H1 (cell line): ENCODE results near the gene TMCC1. TPM values are rescaled to one million over a fixed set of nuclear protein-coding genes. Genes with fewer than 3 reads are reported as not detected.

Experiments
- ASH2L ChIP-seq: fragments of 200-600, 300-600 bp; sonication (generic); IDR thresholded peaks from one replicate; pipeline ENCODE4 v1.7.1; 2017; ENCODE audit warnings: low read length
- NANOG ChIP-seq: IDR thresholded peaks from 2 replicates; pipeline ENCODE4 v1.6.1; 2011; ENCODE audit warnings: low read length, low read depth, mild to moderate bottlenecking, inconsistent platforms; ENCODE audit not compliant: insufficient read depth, poor library complexity, severe bottlenecking
- POLR2A ChIP-seq, 2 experiments: IDR thresholded peaks; 1 replicate in 1 of 2; 2 replicates in 1 of 2; pipeline ENCODE4 v1.6.1; 2011; ENCODE audit warnings: low read depth in 2 of 2, low read length in 2 of 2, mild to moderate bottlenecking in 2 of 2; ENCODE audit errors: control extremely low read depth in 1 of 2
- RAD21 ChIP-seq, 2 experiments: IDR thresholded peaks in 1 of 2; conservative IDR thresholded peaks in 1 of 2; 2 replicates each; pipeline ENCODE4 v1.6.1; 2011; ENCODE audit warnings: low read depth in 2 of 2, low read length in 2 of 2, improper control_type of control experiment in 1 of 2, inconsistent platforms in 1 of 2, mild to moderate bottlenecking in 1 of 2, moderate library complexity in 1 of 2
- SAP30 ChIP-seq: fragments of 300-600 bp; sonication (generic); IDR thresholded peaks from 2 replicates; pipeline ENCODE4 v1.7.1; 2012; ENCODE audit warnings: low read length, moderate library complexity, mild to moderate bottlenecking, inconsistent platforms; ENCODE audit not compliant: insufficient read depth, insufficient replicate concordance
- SIN3A ChIP-seq, 2 experiments: IDR thresholded peaks in 1 of 2; conservative IDR thresholded peaks in 1 of 2; 2 replicates each; pipeline ENCODE4 v1.6.1; 2011 to 2012; ENCODE audit warnings: low read length in 2 of 2, improper control_type of control experiment in 1 of 2, low read depth in 1 of 2, mild to moderate bottlenecking in 1 of 2
- TCF12 ChIP-seq: IDR thresholded peaks from 2 replicates; pipeline ENCODE4 v1.6.1; 2011; ENCODE audit warnings: low read depth, mild to moderate bottlenecking, low read length
- TEAD4 ChIP-seq: IDR thresholded peaks from 2 replicates; pipeline ENCODE4 v1.6.1; 2012; ENCODE audit warnings: low read depth, low read length, inconsistent platforms, mixed read lengths
- polyA plus RNA-seq, 7 experiments: library from polyadenylated mRNA; depleted of rRNA in 3 of 7; stranded (reverse) in 5 of 7; unstranded in 2 of 7; fragments of >200 nt in 5 of 7; fragments of 200-250 nt in 2 of 7; gene quantifications; 1 replicate in 5 of 7; 2 replicates in 1 of 7; 4 replicates in 1 of 7; pipeline versions ENCODE4 v1.2.1 to v1.2.3, GENCODE V29; 2011 to 2013; ENCODE audit warnings: missing spikeins in 2 of 7, mixed read lengths in 2 of 7
- total RNA-seq: library from RNA; stranded (reverse); fragmentation: NEBNext Ultra II Directional; extraction: Animal tissue kit (Norgen Biotek cat#: 25700); gene quantifications from 2 replicates; pipeline ENCODE4 v1.2.1, GENCODE V29; 2021
- TF ChIP-seq, protein P1 (sequence below): fragments of 300-600 bp; sonication (generic); IDR thresholded peaks from 2 replicates; pipeline ENCODE4 v1.7.1; 2012; ENCODE audit warnings: low read length, moderate library complexity, mild to moderate bottlenecking, inconsistent platforms; ENCODE audit not compliant: insufficient replicate concordance

The TMCC1 gene
- total and polyA plus RNA-seq, 2 of the 8 experiments (the other 6 are each of a cell fraction or from before 2014, with no cell fraction given): 10.4 to 27.1 TPM

DNA sequence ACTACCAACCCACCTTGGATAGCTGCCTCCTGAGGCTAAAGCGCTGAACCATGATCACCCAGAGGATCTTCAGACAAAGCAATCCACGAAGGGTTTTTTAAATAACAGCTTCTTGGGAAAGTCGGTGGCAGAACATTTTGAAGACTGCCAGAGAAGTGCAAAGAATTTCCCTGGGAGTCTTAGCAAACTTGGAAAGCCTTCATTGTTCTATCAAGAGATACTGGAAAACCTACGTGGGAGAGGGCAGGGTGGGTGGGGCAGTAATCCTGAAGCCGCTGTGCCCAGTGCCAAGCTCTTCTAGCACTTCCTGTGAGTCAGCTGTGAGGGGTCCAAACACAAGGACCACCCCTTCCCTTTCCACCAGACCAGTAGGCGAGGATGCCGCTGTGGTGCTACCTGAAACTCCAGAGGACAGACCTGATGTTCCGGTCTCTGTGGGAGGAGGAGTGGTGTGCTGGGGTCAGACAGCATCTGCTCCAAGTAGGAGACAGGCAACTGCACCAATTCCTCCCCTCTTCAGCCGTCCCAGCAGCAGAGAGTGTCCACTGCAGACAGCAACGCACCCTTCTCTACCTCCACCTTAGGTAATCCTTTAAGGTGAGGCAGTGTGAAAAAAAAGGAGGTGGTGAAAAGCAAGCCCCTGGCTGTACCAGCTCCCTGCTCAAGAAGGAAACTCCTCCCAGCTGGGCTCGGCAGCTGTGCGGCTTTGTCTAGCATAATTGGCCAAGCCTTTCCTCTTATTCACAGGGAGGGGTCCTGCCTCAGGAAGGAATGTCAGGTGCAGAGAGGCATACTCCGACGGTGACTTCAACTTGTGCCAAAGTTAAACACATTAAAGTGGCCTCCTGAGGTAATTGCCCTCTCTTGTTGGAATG is 99.0 kb downstream of the TMCC1 start (continued):
- TF ChIP-seq, protein P1, sequence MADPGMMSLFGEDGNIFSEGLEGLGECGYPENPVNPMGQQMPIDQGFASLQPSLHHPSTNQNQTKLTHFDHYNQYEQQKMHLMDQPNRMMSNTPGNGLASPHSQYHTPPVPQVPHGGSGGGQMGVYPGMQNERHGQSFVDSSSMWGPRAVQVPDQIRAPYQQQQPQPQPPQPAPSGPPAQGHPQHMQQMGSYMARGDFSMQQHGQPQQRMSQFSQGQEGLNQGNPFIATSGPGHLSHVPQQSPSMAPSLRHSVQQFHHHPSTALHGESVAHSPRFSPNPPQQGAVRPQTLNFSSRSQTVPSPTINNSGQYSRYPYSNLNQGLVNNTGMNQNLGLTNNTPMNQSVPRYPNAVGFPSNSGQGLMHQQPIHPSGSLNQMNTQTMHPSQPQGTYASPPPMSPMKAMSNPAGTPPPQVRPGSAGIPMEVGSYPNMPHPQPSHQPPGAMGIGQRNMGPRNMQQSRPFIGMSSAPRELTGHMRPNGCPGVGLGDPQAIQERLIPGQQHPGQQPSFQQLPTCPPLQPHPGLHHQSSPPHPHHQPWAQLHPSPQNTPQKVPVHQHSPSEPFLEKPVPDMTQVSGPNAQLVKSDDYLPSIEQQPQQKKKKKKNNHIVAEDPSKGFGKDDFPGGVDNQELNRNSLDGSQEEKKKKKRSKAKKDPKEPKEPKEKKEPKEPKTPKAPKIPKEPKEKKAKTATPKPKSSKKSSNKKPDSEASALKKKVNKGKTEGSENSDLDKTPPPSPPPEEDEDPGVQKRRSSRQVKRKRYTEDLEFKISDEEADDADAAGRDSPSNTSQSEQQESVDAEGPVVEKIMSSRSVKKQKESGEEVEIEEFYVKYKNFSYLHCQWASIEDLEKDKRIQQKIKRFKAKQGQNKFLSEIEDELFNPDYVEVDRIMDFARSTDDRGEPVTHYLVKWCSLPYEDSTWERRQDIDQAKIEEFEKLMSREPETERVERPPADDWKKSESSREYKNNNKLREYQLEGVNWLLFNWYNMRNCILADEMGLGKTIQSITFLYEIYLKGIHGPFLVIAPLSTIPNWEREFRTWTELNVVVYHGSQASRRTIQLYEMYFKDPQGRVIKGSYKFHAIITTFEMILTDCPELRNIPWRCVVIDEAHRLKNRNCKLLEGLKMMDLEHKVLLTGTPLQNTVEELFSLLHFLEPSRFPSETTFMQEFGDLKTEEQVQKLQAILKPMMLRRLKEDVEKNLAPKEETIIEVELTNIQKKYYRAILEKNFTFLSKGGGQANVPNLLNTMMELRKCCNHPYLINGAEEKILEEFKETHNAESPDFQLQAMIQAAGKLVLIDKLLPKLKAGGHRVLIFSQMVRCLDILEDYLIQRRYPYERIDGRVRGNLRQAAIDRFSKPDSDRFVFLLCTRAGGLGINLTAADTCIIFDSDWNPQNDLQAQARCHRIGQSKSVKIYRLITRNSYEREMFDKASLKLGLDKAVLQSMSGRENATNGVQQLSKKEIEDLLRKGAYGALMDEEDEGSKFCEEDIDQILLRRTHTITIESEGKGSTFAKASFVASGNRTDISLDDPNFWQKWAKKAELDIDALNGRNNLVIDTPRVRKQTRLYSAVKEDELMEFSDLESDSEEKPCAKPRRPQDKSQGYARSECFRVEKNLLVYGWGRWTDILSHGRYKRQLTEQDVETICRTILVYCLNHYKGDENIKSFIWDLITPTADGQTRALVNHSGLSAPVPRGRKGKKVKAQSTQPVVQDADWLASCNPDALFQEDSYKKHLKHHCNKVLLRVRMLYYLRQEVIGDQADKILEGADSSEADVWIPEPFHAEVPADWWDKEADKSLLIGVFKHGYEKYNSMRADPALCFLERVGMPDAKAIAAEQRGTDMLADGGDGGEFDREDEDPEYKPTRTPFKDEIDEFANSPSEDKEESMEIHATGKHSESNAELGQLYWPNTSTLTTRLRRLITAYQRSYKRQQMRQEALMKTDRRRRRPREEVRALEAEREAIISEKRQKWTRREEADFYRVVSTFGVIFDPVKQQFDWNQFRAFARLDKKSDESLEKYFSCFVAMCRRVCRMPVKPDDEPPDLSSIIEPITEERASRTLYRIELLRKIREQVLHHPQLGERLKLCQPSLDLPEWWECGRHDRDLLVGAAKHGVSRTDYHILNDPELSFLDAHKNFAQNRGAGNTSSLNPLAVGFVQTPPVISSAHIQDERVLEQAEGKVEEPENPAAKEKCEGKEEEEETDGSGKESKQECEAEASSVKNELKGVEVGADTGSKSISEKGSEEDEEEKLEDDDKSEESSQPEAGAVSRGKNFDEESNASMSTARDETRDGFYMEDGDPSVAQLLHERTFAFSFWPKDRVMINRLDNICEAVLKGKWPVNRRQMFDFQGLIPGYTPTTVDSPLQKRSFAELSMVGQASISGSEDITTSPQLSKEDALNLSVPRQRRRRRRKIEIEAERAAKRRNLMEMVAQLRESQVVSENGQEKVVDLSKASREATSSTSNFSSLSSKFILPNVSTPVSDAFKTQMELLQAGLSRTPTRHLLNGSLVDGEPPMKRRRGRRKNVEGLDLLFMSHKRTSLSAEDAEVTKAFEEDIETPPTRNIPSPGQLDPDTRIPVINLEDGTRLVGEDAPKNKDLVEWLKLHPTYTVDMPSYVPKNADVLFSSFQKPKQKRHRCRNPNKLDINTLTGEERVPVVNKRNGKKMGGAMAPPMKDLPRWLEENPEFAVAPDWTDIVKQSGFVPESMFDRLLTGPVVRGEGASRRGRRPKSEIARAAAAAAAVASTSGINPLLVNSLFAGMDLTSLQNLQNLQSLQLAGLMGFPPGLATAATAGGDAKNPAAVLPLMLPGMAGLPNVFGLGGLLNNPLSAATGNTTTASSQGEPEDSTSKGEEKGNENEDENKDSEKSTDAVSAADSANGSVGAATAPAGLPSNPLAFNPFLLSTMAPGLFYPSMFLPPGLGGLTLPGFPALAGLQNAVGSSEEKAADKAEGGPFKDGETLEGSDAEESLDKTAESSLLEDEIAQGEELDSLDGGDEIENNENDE: no peak
- TF ChIP-seq TEAD4: peak; percentile 68
- TF ChIP-seq ASH2L: peak; percentile 68
- peak; percentile 68 to 88; a peak in 2 of 4 replicates for TF ChIP-seq SIN3A (conservative IDR thresholded peaks at IDR 0.05 in 1 of 2, IDR thresholded peaks at IDR 0.05 in 1 of 2; ENCODE audit: low read depth in 1 of 2, low read length in 2 of 2)
- no peak for TF ChIP-seq RAD21 (IDR thresholded peaks at IDR 0.05 in 1 of 2, conservative IDR thresholded peaks at IDR 0.05 in 1 of 2; ENCODE audit: low read depth in 2 of 2, low read length in 2 of 2)
- TF ChIP-seq POLR2A (IDR thresholded peaks at IDR 0.05; ENCODE audit: control extremely low read depth in 1 of 2, low read depth in 2 of 2, low read length in 2 of 2): 0 out of 3 replicates have a peak, but pooled peaks of 1 of the 2 experiments have one; percentile 19
- peak; percentile 86 for TF ChIP-seq SAP30
- peak; percentile 41 for TF ChIP-seq NANOG
- peak; percentile 74; the same call in 1 of the 2 replicates for TF ChIP-seq TCF12
